ENCODE results near the gene PHGDH.
"Not testable (repeated sequence)": the region's sequence is repeated elsewhere in the genome, so short reads cannot be mapped to it uniquely, and the experiment has no call there.

Gene PHGDH

GRCh38 chr1:119696863-119697262 lies 14.9 kb upstream of the PHGDH start:
- in situ Hi-C loops (cut with MboI; ENCODE audit: low sequenced_read_pairs): not testable (repeated sequence)

DNA sequence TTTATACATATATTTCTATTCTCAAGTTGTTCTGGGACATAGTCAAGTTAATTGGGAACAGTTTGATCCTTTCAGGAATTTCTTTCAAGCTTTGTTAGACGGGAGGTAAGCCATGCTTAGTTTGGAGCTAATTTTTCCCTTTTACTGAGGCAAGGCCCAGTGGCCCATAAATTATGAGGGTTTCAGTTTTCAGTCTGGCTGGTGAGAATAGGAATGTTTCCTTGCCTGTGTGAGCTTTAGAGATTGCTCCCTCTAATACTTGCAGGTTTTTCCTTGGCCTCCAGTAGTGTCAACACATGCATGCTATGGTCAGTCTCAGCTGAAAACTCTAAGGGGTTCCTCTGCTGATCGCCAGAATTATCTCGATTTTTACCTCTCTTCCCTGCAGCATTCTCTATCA lies 14.1 kb upstream of the PHGDH start:
- in situ Hi-C loops (cut with MboI; ENCODE audit: low sequenced_read_pairs): no loop called here

GRCh38 chr1:119700326-119700725 lies 11.4 kb upstream of the PHGDH start:
- in situ Hi-C loops (cut with MboI; ENCODE audit: low sequenced_read_pairs): no loop called here

DNA sequence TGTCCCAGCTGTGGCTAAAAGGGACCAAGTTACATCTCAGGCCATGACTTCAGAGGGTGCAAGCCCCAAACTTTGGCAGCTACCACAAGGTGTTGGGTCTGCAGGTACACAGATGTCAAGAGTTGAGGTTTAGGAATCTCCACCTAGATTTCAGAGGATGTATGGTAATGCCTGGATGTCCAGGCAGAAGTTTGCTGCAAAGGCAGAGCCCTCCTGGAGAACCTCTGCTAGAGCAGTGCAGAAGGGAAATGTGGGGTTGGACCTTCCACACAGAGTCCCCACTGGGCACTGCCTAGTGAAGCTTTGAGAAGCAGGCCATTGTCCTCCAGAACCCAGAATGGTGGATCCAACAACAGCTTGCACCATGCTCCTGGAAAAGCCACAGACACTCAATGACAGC lies 10.1 kb upstream of the PHGDH start:
- in situ Hi-C loops (cut with MboI; ENCODE audit: low sequenced_read_pairs): no loop called here

GRCh38 chr1:119702384-119702783 lies 9.3 kb upstream of the PHGDH start:
- in situ Hi-C loops (cut with MboI; ENCODE audit: low sequenced_read_pairs): no loop called here

- in situ Hi-C loops (cut with MboI; ENCODE audit: low sequenced_read_pairs): no loop called here
Observed at GRCh38 chr1:119703666-119704450, 7.9 kb upstream of the PHGDH start.

DNA sequence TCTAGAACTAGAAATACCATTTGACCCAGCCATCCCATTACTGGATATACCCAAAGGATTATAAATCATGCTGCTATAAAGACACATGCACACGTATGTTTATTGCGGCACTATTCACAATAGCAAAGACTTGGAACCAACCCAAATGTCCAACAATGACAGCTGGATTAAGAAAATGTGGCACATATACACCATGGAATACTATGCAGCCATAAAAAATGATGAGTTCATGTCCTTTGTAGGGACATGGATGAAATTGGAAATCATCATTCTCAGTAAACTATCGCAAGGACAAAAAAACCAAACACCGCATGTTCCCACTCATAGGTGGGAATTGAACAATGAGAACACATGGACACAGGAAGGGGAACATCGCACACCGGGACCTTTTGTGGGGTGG lies 5.1 kb upstream of the PHGDH start:
- in situ Hi-C loops (cut with MboI; ENCODE audit: low sequenced_read_pairs): not testable (repeated sequence)

DNA sequence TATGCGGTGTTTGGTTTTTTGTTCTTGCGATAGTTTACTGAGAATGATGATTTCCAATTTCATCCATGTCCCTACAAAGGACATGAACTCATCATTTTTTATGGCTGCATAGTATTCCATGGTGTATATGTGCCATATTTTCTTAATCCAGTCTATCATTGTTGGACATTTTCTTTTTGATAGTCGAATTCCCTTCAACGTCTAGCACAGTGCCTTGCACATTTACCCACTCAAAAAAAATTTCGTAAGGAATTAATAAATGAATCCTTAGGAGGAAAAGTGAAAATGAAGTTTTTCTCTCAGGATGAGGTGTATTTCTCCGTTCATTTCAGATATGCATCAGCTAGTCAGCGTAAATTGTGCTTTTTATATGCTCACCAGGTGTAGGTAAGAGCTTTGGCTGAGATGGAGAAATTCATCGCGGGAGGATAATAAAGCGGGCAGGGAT lies 354 bp upstream of the PHGDH start:
- in situ Hi-C loops (cut with MboI; ENCODE audit: low sequenced_read_pairs): not testable (repeated sequence)

GRCh38 chr1:119712342-119713038 lies 756 bp downstream of the PHGDH start:
- in situ Hi-C loops (cut with MboI; ENCODE audit: low sequenced_read_pairs): no loop called here

DNA sequence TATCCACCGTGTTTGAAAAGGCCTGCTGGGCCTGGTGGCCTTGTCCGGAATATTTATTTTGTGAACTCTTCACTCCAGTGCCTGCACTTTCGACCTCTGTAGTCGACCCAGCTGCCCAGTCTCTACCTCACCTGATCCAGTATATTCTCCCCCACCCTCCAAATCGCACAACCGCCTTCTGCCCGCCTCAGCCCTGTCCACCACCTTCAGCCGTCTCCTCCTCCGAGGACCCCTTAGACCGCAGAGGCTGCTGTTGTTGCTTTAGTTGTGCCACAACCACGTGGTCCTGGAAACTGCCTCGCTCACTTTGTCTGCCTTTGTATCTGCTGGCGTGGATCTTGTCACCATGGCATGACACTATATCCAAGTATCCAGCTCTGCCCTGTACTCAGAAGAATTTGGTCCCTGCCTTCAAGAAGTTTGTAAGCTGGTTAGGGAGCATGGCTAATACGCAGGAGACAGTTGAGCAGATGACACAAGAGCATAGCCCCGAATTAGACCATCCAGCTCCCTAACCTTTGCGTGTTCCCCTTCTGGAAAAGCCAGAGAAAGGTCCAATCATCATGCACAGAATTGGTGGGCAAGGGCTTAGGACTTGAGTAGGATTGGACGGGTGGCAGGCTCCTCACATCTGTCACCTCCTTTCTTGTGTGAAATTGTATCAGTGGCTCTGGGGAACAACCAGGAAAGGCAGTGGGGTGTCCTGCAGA lies 1.5 kb downstream of the PHGDH start:
- in situ Hi-C loops (cut with MboI; ENCODE audit: low sequenced_read_pairs): no loop called here

- in situ Hi-C loops (cut with MboI; ENCODE audit: low sequenced_read_pairs): no loop called here
Observed at GRCh38 chr1:119713749-119714456, 2.2 kb downstream of the PHGDH start.

- in situ Hi-C loops (cut with MboI; ENCODE audit: low sequenced_read_pairs): no loop called here
Observed at GRCh38 chr1:119714583-119714982, 2.8 kb downstream of the PHGDH start.

- in situ Hi-C loops (cut with MboI; ENCODE audit: low sequenced_read_pairs): no loop called here
Observed at GRCh38 chr1:119715542-119715941, 3.8 kb downstream of the PHGDH start.

DNA sequence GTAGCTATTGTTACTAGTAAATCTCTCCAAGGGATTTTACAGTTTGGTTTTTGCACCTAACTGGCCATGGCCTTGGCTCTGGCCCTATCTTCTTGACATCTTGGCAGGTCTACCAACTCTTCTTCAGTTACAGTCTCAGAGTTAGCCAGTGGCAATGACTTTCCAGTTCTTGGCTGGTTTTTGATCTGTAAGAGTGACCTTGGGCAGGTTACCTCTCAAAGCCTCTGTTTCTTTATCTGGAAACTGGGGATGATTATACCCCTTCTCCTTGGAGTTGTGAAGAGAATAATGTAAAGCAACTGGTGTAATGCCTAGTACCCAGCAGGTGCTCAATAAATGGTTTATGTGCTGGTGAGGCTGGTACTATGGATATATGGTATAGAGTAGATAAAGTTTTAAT lies 6.7 kb downstream of the PHGDH start:
- in situ Hi-C loops (cut with MboI; ENCODE audit: low sequenced_read_pairs): no loop called here

GRCh38 chr1:119718972-119719371 lies 7.2 kb downstream of the PHGDH start:
- in situ Hi-C loops (cut with MboI; ENCODE audit: low sequenced_read_pairs): no loop called here

- in situ Hi-C loops (cut with MboI; ENCODE audit: low sequenced_read_pairs): no loop called here
Observed at GRCh38 chr1:119720866-119721440, 9.2 kb downstream of the PHGDH start.

DNA sequence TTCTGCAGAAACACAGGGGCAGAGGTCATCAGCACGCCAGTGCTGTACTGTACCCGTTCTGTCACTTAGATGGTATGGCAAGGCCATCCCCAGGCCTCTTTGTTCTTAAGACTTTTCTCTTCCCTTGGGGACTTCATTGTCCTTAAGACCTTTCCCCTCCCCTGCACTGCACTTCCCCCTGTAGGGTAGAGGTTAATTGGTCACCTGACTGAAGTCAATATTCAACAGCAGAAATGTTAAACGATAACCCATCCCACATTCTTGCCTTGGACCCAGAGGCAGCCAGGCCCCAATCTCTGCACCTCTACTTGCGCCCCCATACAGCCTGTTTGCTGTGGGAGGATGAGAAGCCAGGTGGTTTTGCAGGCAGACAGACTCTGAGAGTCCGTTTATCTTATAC lies 10.2 kb downstream of the PHGDH start:
- in situ Hi-C loops (cut with MboI; ENCODE audit: low sequenced_read_pairs): no loop called here

GRCh38 chr1:119724611-119725218 lies 13.0 kb downstream of the PHGDH start:
- in situ Hi-C loops (cut with MboI; ENCODE audit: low sequenced_read_pairs): no loop called here

DNA sequence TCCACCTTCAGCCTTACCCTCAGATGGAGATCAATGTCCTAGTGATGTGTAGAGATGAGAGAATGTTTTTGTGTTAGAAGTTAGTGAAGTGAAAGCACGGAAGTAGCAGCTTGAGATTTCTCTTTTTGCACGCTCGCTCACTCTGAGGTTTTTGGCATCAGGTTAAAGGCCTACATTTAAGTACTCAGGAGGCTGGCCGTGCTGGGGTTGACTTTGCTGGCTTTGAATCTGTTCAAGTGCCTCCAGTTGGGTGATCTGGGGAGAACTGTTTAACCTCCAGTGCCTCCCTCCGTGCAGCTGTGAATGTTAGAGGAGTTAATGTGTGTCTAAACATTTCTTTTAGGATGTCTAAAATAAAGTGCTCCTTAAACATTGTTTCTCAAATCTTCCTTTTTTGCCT lies 13.9 kb downstream of the PHGDH start:
- in situ Hi-C loops (cut with MboI; ENCODE audit: low sequenced_read_pairs): no loop called here

GRCh38 chr1:119727991-119728390 lies 16.3 kb downstream of the PHGDH start:
- in situ Hi-C loops (cut with MboI; ENCODE audit: low sequenced_read_pairs): no loop called here
